ENCODE data around the gene WWOX.

Gene WWOX

DNA sequence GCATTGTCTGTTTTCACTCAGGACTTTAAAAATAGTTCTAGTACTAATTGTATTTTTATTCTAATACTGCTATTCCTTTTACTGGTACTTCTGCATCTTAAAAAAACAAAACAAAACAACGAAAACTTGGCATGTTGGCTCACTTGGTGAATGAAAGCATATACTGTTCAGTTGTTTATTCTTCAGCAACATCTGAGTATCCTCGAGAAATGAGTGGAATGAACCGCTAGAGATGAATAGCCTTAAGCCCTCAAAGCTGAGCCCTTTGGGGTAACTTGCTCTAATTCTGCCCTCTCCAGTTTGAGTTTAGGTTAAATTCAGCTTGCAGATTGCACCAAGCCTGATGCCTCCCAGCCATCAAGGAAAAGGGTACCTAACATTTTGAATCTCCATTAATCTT, 126.5 kb downstream of the WWOX start:
- Histone ChIP-seq H3K9me3 (ENCODE audit: insufficient read depth, low read depth, low read length) (no peaks in the 10 kb centered on the region), H2BK12ac (ENCODE audit: low read length) (no peak overlapping the region), H2AFZ (ENCODE audit: insufficient read depth, low read length, poor library complexity) (no peak overlapping the region), H2AK5ac (ENCODE audit: low read length) (no peak overlapping the region), H3K79me2 (ENCODE audit: control insufficient read depth, insufficient read depth, low read length, poor library complexity) (no peaks in the 10 kb centered on the region), H4K8ac (ENCODE audit: low read depth, low read length) (no peak overlapping the region), H3K27me3 (ENCODE audit: insufficient read depth, low read length) (no peaks in the 10 kb centered on the region), H3K9ac (ENCODE audit: low read length) (no peak overlapping the region), H3K4me1 (ENCODE audit: control insufficient read depth in 1 of 2, insufficient read depth in 2 of 2, low read length in 2 of 2) (peaks cover 0 to 2% of the 10 kb centered on the region in 2 experiments), H3K18ac (ENCODE audit: low read length) (no peak overlapping the region), H3K23ac (ENCODE audit: low read length) (no peak overlapping the region), H4K12ac (ENCODE audit: low read depth, low read length) (no peak overlapping the region), H3K36me3 (ENCODE audit: control insufficient read depth in 1 of 2, insufficient read depth in 2 of 2, low read length in 2 of 2) (no peaks in the 10 kb centered on the region), H4K91ac (ENCODE audit: low read depth, low read length) (no peak overlapping the region), H2BK5ac (ENCODE audit: low read depth, low read length, poor library complexity) (no peak overlapping the region), H3K27ac (ENCODE audit: low read depth, low read length) (no peak overlapping the region), H3K4ac (ENCODE audit: low read depth, low read length) (no peak overlapping the region), H3K4me3 (ENCODE audit: low read depth, low read length) (no peak overlapping the region), H3K4me2 (ENCODE audit: low read length) (no peak overlapping the region), H2BK120ac (ENCODE audit: insufficient read depth, low read length, poor library complexity) (no peak overlapping the region), H3K14ac (ENCODE audit: low read length) (no peak overlapping the region), H3K79me1 (ENCODE audit: low read length) (no peaks in the 10 kb centered on the region)
- DNase-seq = no peak
- WGBS (ENCODE audit: extremely low coverage, insufficient coverage, insufficient read length) = no CpG with 5 or more reads among the region's 3 CpGs

DNA sequence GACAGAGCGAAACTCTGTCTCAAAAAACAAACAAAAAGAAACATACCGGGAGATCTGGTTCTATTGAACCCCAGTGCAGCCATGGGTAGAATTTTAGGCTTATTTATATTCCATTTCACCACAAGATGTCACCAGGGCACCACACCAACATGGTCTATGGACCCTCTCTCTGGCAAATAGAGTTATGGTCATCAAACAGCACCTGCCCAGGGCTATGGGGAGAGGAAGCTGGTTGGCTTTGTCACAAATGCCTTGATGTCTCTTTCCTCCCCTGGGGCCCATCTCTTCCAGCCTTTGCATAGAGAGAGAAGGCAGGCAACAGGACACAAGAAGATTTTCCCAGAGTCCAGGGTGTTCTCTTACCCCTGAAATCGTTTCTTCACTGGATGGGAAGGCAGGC, 128.4 kb downstream of the WWOX start:
- Histone ChIP-seq H3K27me3 (ENCODE audit: insufficient read depth, low read length) (no peaks in the 10 kb centered on the region), H4K91ac (ENCODE audit: low read depth, low read length) (no peak overlapping the region), H3K14ac (ENCODE audit: low read length) (no peak overlapping the region), H3K23ac (ENCODE audit: low read length) (no peak overlapping the region), H3K4me2 (ENCODE audit: low read length) (no peak overlapping the region), H2BK5ac (ENCODE audit: low read depth, low read length, poor library complexity) (no peak overlapping the region), H3K4me1 (ENCODE audit: control insufficient read depth in 1 of 2, insufficient read depth in 2 of 2, low read length in 2 of 2) (no peaks in the 10 kb centered on the region), H2BK12ac (ENCODE audit: low read length) (no peak overlapping the region), H3K36me3 (ENCODE audit: control insufficient read depth in 1 of 2, insufficient read depth in 2 of 2, low read length in 2 of 2) (no peaks in the 10 kb centered on the region), H2BK120ac (ENCODE audit: insufficient read depth, low read length, poor library complexity) (no peak overlapping the region), H4K8ac (ENCODE audit: low read depth, low read length) (no peak overlapping the region), H3K4me3 (ENCODE audit: low read depth, low read length) (no peak overlapping the region), H3K9me3 (ENCODE audit: insufficient read depth, low read depth, low read length) (no peaks in the 10 kb centered on the region), H3K27ac (ENCODE audit: low read depth, low read length) (no peak overlapping the region), H3K18ac (ENCODE audit: low read length) (no peak overlapping the region), H3K79me1 (ENCODE audit: low read length) (no peaks in the 10 kb centered on the region), H3K79me2 (ENCODE audit: control insufficient read depth, insufficient read depth, low read length, poor library complexity) (no peaks in the 10 kb centered on the region), H3K9ac (ENCODE audit: low read length) (no peak overlapping the region), H2AFZ (ENCODE audit: insufficient read depth, low read length, poor library complexity) (no peak overlapping the region), H4K12ac (ENCODE audit: low read depth, low read length) (no peak overlapping the region), H3K4ac (ENCODE audit: low read depth, low read length) (no peak overlapping the region), H2AK5ac (ENCODE audit: low read length) (no peak overlapping the region)
- DNase-seq = no peak
- no CpG with 5 or more reads among the region's 3 CpGs for WGBS (ENCODE audit: extremely low coverage, insufficient coverage, insufficient read length)

DNA sequence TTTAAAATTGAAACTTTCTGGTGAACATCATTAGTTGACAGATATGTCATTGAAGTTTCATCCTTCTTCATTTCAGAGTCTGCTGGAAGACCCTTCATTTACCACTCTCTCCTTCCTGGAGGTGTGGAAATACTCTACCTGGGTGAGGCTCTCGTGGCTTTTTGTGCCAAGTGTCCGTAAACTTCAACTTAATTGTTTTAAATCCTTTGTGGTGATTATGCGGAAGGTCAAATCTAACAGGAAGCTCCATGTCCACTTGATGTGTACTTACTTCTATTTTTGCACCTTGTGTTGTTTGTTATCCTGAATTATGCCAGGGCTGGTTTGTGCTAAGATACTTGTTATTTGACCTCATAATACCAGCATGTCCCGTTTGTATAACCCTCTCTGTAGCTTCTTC, 129.2 kb downstream of the WWOX start:
- Histone ChIP-seq H3K14ac (ENCODE audit: low read length) (no peak overlapping the region), H3K4ac (ENCODE audit: low read depth, low read length) (no peak overlapping the region), H3K27me3 (ENCODE audit: insufficient read depth, low read length) (no peaks in the 10 kb centered on the region), H3K18ac (ENCODE audit: low read length) (no peak overlapping the region), H3K27ac (ENCODE audit: low read depth, low read length) (no peak overlapping the region), H2BK5ac (ENCODE audit: low read depth, low read length, poor library complexity) (no peak overlapping the region), H4K8ac (ENCODE audit: low read depth, low read length) (no peak overlapping the region), H3K23ac (ENCODE audit: low read length) (no peak overlapping the region), H2AK5ac (ENCODE audit: low read length) (no peak overlapping the region), H3K79me1 (ENCODE audit: low read length) (no peaks in the 10 kb centered on the region), H3K36me3 (ENCODE audit: control insufficient read depth in 1 of 2, insufficient read depth in 2 of 2, low read length in 2 of 2) (no peaks in the 10 kb centered on the region), H3K4me2 (ENCODE audit: low read length) (no peak overlapping the region), H4K12ac (ENCODE audit: low read depth, low read length) (no peak overlapping the region), H2BK120ac (ENCODE audit: insufficient read depth, low read length, poor library complexity) (no peak overlapping the region), H3K9me3 (ENCODE audit: insufficient read depth, low read depth, low read length) (no peaks in the 10 kb centered on the region), H3K9ac (ENCODE audit: low read length) (no peak overlapping the region), H2BK12ac (ENCODE audit: low read length) (no peak overlapping the region), H4K91ac (ENCODE audit: low read depth, low read length) (no peak overlapping the region), H3K4me3 (ENCODE audit: low read depth, low read length) (no peak overlapping the region), H3K79me2 (ENCODE audit: control insufficient read depth, insufficient read depth, low read length, poor library complexity) (no peaks in the 10 kb centered on the region), H3K4me1 (ENCODE audit: control insufficient read depth in 1 of 2, insufficient read depth in 2 of 2, low read length in 2 of 2) (no peaks in the 10 kb centered on the region), H2AFZ (ENCODE audit: insufficient read depth, low read length, poor library complexity) (no peak overlapping the region)
- DNase-seq = no peak
- no CpG with 5 or more reads among the region's 4 CpGs for WGBS (ENCODE audit: extremely low coverage, insufficient coverage, insufficient read length)

DNA sequence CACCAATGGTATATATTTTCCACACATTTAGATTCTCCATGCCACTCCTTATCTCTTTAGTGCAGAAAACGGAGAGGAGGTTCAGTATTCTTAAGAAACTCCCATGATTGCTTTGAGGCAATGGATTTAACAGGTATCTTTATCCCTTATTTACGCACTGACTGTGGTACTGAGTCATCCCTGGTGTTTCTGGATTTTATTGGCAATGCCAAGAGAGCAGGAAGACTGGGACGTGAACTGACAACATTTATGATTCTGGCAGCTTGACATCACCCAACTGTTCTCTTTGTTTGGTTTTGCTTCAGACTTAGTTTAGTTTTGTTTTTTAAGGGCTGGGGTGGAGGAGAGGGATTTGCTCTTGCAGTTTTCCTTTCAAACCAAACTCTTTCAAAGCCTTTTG, 131.4 kb downstream of the WWOX start:
- no peak overlapping the region for H4K8ac ChIP-seq (ENCODE audit: low read depth, low read length)
- H2BK5ac ChIP-seq (ENCODE audit: low read depth, low read length, poor library complexity) = no peak overlapping the region
- H4K12ac ChIP-seq (ENCODE audit: low read depth, low read length) = no peak overlapping the region
- no peak overlapping the region for H2BK120ac ChIP-seq (ENCODE audit: insufficient read depth, low read length, poor library complexity)
- H4K91ac ChIP-seq (ENCODE audit: low read depth, low read length) = no peak overlapping the region
- H3K9ac ChIP-seq (ENCODE audit: low read length) = no peak overlapping the region
- H3K9me3 ChIP-seq (ENCODE audit: insufficient read depth, low read depth, low read length) = no peaks in the 10 kb centered on the region
- no peak overlapping the region for H3K4ac ChIP-seq (ENCODE audit: low read depth, low read length)
- H2AFZ ChIP-seq (ENCODE audit: insufficient read depth, low read length, poor library complexity) = no peak overlapping the region
- no peaks in the 10 kb centered on the region for H3K27me3 ChIP-seq (ENCODE audit: insufficient read depth, low read length)
- no peaks in the 10 kb centered on the region for H3K79me1 ChIP-seq (ENCODE audit: low read length)
- no peaks in the 10 kb centered on the region for H3K36me3 ChIP-seq (ENCODE audit: control insufficient read depth in 1 of 2, insufficient read depth in 2 of 2, low read length in 2 of 2)
- no peaks in the 10 kb centered on the region for H3K79me2 ChIP-seq (ENCODE audit: control insufficient read depth, insufficient read depth, low read length, poor library complexity)
- no CpG with 5 or more reads among the region's 3 CpGs for WGBS (ENCODE audit: extremely low coverage, insufficient coverage, insufficient read length)
- no peak overlapping the region for H2AK5ac ChIP-seq (ENCODE audit: low read length)
- no peak overlapping the region for H3K14ac ChIP-seq (ENCODE audit: low read length)
- H3K23ac ChIP-seq (ENCODE audit: low read length) = no peak overlapping the region
- no peak for DNase-seq
- H2BK12ac ChIP-seq (ENCODE audit: low read length) = no peak overlapping the region
- no peak overlapping the region for H3K4me2 ChIP-seq (ENCODE audit: low read length)
- H3K18ac ChIP-seq (ENCODE audit: low read length) = no peak overlapping the region
- H3K27ac ChIP-seq (ENCODE audit: low read depth, low read length) = no peak overlapping the region
- H3K4me3 ChIP-seq (ENCODE audit: low read depth, low read length) = no peak overlapping the region
- H3K4me1 ChIP-seq (ENCODE audit: control insufficient read depth in 1 of 2, insufficient read depth in 2 of 2, low read length in 2 of 2) = no peaks in the 10 kb centered on the region
